Activated CD8-positive, alpha-beta T cell treated with anti-CD3 and anti-CD28 coated beads for 36 hours (primary cell): ENCODE data around the gene NEB. TPM values are rescaled to one million over a fixed set of nuclear protein-coding genes. Genes with fewer than 3 reads are reported as not detected.

Source experiments
- ATAC-seq: fragments of 200-7000 bp; cut with Tn5 transposase; one replicate; pipeline ENCODE4 v1.10.0; 2021; ENCODE audit warnings: mild to moderate bottlenecking, moderate library complexity
- CTCF ChIA-PET: fragments of 350-600 bp; sonication (Branson Sonifier 250); formaldehyde crosslinking; loops from one replicate; lab custom pipeline; 2021; ENCODE audit warnings: antibody characterized with exemption; lab: Charles Lee
- POLR2A ChIA-PET: fragments of 350-600 bp; sonication (Branson Sonifier 250); formaldehyde crosslinking; loops from one replicate; lab custom pipeline; 2021; ENCODE audit warnings: antibody characterized with exemption; lab: Charles Lee
- DNase-seq: peaks from one replicate; pipeline ENCODE4 v3.0.0-alpha.2; 2020
- H3K27ac Mint-ChIP-seq: one replicate; pipeline ENCODE4 v1.8.0; 2021; ENCODE audit warnings: mild to moderate bottlenecking, mixed read lengths
- H3K27me3 Mint-ChIP-seq: one replicate; pipeline ENCODE4 v1.8.0; 2021; ENCODE audit warnings: mixed read lengths
- H3K36me3 Mint-ChIP-seq: one replicate; pipeline ENCODE4 v1.8.0; 2021; ENCODE audit warnings: low read depth, mixed read lengths
- H3K4me1 Mint-ChIP-seq: one replicate; pipeline ENCODE4 v1.8.0; 2021; ENCODE audit warnings: low read depth, mixed read lengths
- H3K4me3 Mint-ChIP-seq: one replicate; pipeline ENCODE4 v1.8.0; 2021; ENCODE audit warnings: mild to moderate bottlenecking, moderate library complexity, mixed read lengths
- H3K9me3 Mint-ChIP-seq: one replicate; pipeline ENCODE4 v1.8.0; 2021; ENCODE audit warnings: mixed read lengths
- CTCF ChIP-seq: fragments of 200-600 bp; IDR thresholded peaks from one replicate; pipeline ENCODE4 v1.8.0; 2022; ENCODE audit warnings: antibody characterized with exemption, mild to moderate bottlenecking
- intact Hi-C: fragments of 100-400 bp; cut with micrococcal nuclease; formaldehyde crosslinking; loops from one replicate; pipeline ENCODE4 v1.10.0; 2022
- total RNA-seq, 2 experiments: library from RNA; stranded (reverse); gene quantifications; one replicate each; pipeline ENCODE4 v1.2.3, GENCODE V29; 2021

NEB gene
- total RNA-seq, 2 experiments from 2014 or later: 0.18 to 0.34 TPM

DNA sequence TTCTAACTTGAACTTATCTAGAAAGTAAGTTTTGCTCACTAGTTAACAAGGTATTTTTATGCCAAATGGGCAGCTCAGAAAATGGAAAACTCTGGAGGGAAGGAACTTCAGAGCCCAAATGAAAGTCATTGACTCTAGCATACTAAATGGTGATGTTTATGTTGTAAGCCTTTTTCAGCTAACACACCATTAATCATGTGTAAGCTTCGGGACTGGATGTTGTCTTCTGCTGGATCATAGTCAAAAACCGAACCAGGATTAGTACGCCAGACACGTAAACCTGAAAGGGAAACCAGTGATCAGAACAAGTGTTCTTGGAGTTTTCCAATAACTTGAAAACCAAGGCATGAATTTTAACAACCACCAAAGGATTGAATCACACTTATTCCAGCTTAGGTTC, 242.8 kb downstream of the NEB start:
- intact Hi-C loops: no loop called here
- Mint-ChIP-seq H3K9me3 (peaks cover 1% of the 10 kb centered on the region), H3K36me3 (peaks cover 30% of the 10 kb centered on the region), H3K27ac (no peak overlapping the region), H3K27me3 (no peaks in the 10 kb centered on the region), H3K4me1 (no peaks in the 10 kb centered on the region), H3K4me3 (no peak overlapping the region)
- DNase-seq (no peak), ATAC-seq (no peak)
- ChIA-PET CTCF (no interaction called here), POLR2A (no interaction called here)
- TF ChIP-seq CTCF: no peak

- H3K27ac Mint-ChIP-seq: no peak overlapping the region
- ChIA-PET POLR2A (no interaction called here), CTCF (no interaction called here)
- H3K27me3 Mint-ChIP-seq: no peaks in the 10 kb centered on the region
- DNase-seq (no peak), ATAC-seq (no peak)
- H3K9me3 Mint-ChIP-seq: peaks cover 10% of the 10 kb centered on the region
- TF ChIP-seq CTCF: no peak
- no peak overlapping the region for H3K4me3 Mint-ChIP-seq
- H3K4me1 Mint-ChIP-seq: peaks cover 11% of the 10 kb centered on the region
- intact Hi-C loops: no loop called here
- peaks cover 43% of the 10 kb centered on the region for H3K36me3 Mint-ChIP-seq
Measured at GRCh38 chr2:151490276-151490675, 244.0 kb downstream of the NEB start.

DNA sequence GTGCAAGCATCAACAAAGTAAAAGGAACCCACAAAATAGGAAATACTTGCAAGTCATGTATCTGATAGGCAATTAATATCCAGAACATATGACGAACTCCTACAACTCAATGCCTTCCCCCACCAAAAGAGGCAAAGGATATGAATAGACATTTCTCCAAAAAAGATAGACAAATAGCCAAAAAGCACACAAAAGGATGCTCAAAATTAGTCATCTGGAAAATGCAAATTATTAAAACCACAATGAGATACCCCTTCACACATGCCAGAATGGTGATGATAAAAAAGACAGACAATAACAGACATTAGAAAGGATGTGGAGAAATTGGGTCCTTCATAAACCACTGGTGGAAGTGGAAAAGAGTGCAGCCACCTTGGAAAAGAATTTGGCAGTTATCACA, 248.2 kb downstream of the NEB start:
- TF ChIP-seq CTCF: no peak
- CTCF ChIA-PET: no interaction called here
- Mint-ChIP-seq H3K9me3 (peaks cover 17% of the 10 kb centered on the region), H3K27ac (no peak overlapping the region), H3K36me3 (peaks cover 67% of the 10 kb centered on the region), H3K4me1 (peaks cover 28% of the 10 kb centered on the region), H3K27me3 (no peaks in the 10 kb centered on the region), H3K4me3 (no peak overlapping the region)
- ATAC-seq: peak; percentile 44
- POLR2A ChIA-PET: no interaction called here
- intact Hi-C loops: no loop called here
- no peak for DNase-seq

DNA sequence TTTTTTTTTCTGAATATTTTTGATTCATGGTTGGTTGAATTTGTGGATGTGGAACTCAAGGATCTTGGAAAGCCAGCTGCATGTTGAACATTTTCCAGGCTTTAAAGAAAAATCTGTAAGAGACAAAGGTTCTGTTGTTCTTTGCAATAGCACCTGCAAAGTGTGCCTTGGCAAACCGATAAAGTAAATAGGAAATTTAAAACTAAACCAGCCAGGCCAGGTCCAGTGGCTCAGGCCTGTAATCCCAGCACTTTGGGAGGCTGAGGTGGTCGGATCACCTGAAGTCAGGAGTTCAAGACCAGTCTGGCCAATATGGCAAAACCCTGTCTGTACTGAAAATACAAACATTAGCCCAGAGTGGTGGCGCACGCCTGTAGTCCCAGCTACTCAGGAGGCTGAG, 250.2 kb downstream of the NEB start:
- H3K36me3 Mint-ChIP-seq: peaks cover 75% of the 10 kb centered on the region
- intact Hi-C loops: no loop called here
- DNase-seq: no peak
- peaks cover 18% of the 10 kb centered on the region for H3K9me3 Mint-ChIP-seq
- no peak overlapping the region for H3K27ac Mint-ChIP-seq
- no peak for ATAC-seq
- POLR2A ChIA-PET: no interaction called here
- H3K27me3 Mint-ChIP-seq: no peaks in the 10 kb centered on the region
- H3K4me3 Mint-ChIP-seq: no peak overlapping the region
- TF ChIP-seq CTCF: no peak
- CTCF ChIA-PET: no interaction called here
- peaks cover 32% of the 10 kb centered on the region for H3K4me1 Mint-ChIP-seq

DNA sequence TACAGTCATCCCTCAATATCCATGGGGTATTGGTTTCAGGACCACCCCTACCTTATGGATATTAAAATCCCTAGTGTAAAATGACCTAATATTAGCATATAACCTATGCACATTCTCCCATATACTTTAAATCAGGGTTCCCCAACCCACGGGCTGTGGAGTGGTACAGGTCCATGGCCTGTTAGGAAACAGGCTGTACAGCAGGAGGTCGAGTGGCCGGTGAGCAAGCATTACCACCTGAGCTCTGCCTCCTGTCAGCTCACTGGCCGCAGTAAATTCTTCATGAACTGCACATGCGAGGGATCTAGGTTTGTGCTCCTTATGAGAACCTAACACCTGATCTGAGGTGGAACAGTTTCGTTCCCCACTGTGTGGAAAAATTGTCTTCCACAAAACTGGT, 250.7 kb downstream of the NEB start:
- H3K4me1 Mint-ChIP-seq: peaks cover 32% of the 10 kb centered on the region
- no peak overlapping the region for H3K27ac Mint-ChIP-seq
- H3K36me3 Mint-ChIP-seq: peaks cover 81% of the 10 kb centered on the region
- TF ChIP-seq CTCF: no peak
- CTCF ChIA-PET: no interaction called here
- POLR2A ChIA-PET: no interaction called here
- H3K27me3 Mint-ChIP-seq: no peaks in the 10 kb centered on the region
- no peak for DNase-seq
- ATAC-seq: no peak
- intact Hi-C loops: no loop called here
- H3K9me3 Mint-ChIP-seq: peaks cover 18% of the 10 kb centered on the region
- no peak overlapping the region for H3K4me3 Mint-ChIP-seq
